OCI-LY1 (cell line): ENCODE measurements around the gene MIAT.

ENCODE experiments used
- CTCF ChIP-seq: fragments of 200-600 bp; sonication (generic), shearing (Covaris generic); IDR thresholded peaks from 2 replicates; pipeline ENCODE4 v1.5.1; 2017; ENCODE audit warnings: mild to moderate bottlenecking, antibody characterized with exemption, low read length, moderate library complexity, mixed read lengths
- EZH2 ChIP-seq: fragments of 200-600 bp; sonication (generic), shearing (Covaris generic); IDR thresholded peaks from 2 replicates; pipeline ENCODE4 v1.8.0; 2017; ENCODE audit warnings: borderline replicate concordance, mixed run types, mild to moderate bottlenecking, antibody characterized with exemption, low read length, moderate library complexity, mixed read lengths

- TF ChIP-seq CTCF (no peak), EZH2 (no peak)
These were observed 49.7 kb downstream of the MIAT start for GRCh38 chr22:26707090-26707489.
